Type B pancreatic cell (in vitro differentiated cells): ENCODE results near the gene TMEM167A. TPM values are rescaled to one million over a fixed set of nuclear protein-coding genes. Genes with fewer than 3 reads are reported as not detected.
A peak's percentile ranks its signal among the peaks of the same experiment; 100 is the strongest.

ENCODE experiments used
- DNase-seq: peaks from one replicate; pipeline ENCODE4 v3.0.0; 2021; ENCODE audit warnings: mixed read lengths; ENCODE audit not compliant: unreplicated experiment; ENCODE audit errors: extremely low spot score
- H3K27ac Mint-ChIP-seq: 2 replicates; pipeline ENCODE4 v1.8.0; 2021; ENCODE audit warnings: mild to moderate bottlenecking, mixed read lengths
- H3K27me3 Mint-ChIP-seq: 2 replicates; pipeline ENCODE4 v1.8.0; 2021; ENCODE audit warnings: mixed read lengths
- H3K36me3 Mint-ChIP-seq: 2 replicates; pipeline ENCODE4 v1.8.0; 2021; ENCODE audit warnings: mixed read lengths
- H3K4me1 Mint-ChIP-seq: one replicate; pipeline ENCODE4 v1.8.0; 2021; ENCODE audit warnings: mixed read lengths; ENCODE audit not compliant: unreplicated experiment
- H3K4me3 Mint-ChIP-seq: 2 replicates; pipeline ENCODE4 v1.8.0; 2021; ENCODE audit warnings: mild to moderate bottlenecking, mixed read lengths
- H3K9me3 Mint-ChIP-seq: 2 replicates; pipeline ENCODE4 v1.8.0; 2021; ENCODE audit warnings: mixed read lengths
- total RNA-seq: library from RNA; stranded (reverse); gene quantifications from 2 replicates; pipeline ENCODE4 v1.2.1, GENCODE V29; 2021; ENCODE audit warnings: low replicate concordance
- TF ChIP-seq, protein P1 (sequence below): fragments of 200-600 bp; sonication (generic); conservative IDR thresholded peaks from 2 replicates; pipeline ENCODE4 v1.5.0; 2021; ENCODE audit warnings: antibody characterized with exemption, mild to moderate bottlenecking

TMEM167A gene
- total RNA-seq, 1 donor from 2014 or later, result 107 TPM

DNA sequence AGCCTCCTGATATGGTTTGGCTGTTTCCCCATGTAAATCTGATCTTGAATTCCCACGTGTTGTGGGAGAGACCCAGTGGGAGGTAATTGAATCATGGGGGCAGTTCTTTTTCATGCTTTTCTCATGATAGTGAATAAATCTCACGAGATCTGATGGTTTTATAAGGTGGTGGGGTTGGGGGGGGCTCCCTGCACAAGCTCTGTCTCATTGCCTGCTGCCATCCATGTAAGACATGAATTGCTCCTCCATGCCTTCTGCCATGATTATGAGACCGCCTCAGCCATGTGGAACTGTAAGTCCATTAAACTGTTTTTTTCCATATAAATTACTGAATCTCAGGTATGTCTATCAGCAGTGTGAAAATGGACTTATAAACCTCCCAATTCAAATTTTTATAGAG, 13.0 kb upstream of the TMEM167A start:
- no peaks in the 10 kb centered on the region for H3K27me3 Mint-ChIP-seq

GRCh38 chr5:83085106-83085505, 7.9 kb upstream of the TMEM167A start:
- Mint-ChIP-seq H3K27me3 (no peaks in the 10 kb centered on the region), H3K27ac (no peak overlapping the region), H3K36me3 (no peaks in the 10 kb centered on the region), H3K4me1 (no peaks in the 10 kb centered on the region), H3K4me3 (no peak overlapping the region), H3K9me3 (peaks cover 5% of the 10 kb centered on the region)
- TF ChIP-seq, protein P1, sequence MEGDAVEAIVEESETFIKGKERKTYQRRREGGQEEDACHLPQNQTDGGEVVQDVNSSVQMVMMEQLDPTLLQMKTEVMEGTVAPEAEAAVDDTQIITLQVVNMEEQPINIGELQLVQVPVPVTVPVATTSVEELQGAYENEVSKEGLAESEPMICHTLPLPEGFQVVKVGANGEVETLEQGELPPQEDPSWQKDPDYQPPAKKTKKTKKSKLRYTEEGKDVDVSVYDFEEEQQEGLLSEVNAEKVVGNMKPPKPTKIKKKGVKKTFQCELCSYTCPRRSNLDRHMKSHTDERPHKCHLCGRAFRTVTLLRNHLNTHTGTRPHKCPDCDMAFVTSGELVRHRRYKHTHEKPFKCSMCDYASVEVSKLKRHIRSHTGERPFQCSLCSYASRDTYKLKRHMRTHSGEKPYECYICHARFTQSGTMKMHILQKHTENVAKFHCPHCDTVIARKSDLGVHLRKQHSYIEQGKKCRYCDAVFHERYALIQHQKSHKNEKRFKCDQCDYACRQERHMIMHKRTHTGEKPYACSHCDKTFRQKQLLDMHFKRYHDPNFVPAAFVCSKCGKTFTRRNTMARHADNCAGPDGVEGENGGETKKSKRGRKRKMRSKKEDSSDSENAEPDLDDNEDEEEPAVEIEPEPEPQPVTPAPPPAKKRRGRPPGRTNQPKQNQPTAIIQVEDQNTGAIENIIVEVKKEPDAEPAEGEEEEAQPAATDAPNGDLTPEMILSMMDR, result no peak
- DNase-seq, result no peak

More for the DNA sequence above, 13.0 kb upstream of the TMEM167A start:
- DNase-seq, result no peak
- TF ChIP-seq, protein P1, result no peak
- no peak overlapping the region for H3K4me3 Mint-ChIP-seq
- no peak overlapping the region for H3K27ac Mint-ChIP-seq
- H3K4me1 Mint-ChIP-seq, result no peaks in the 10 kb centered on the region
- H3K36me3 Mint-ChIP-seq, result peaks cover 20% of the 10 kb centered on the region
- H3K9me3 Mint-ChIP-seq, result peaks cover 29% of the 10 kb centered on the region

GRCh38 chr5:83084336-83084735, 7.1 kb upstream of the TMEM167A start:
- TF ChIP-seq, protein P1, result no peak
- H3K4me1 Mint-ChIP-seq, result no peaks in the 10 kb centered on the region
- no peak overlapping the region for H3K27ac Mint-ChIP-seq
- no peaks in the 10 kb centered on the region for H3K36me3 Mint-ChIP-seq
- no peak overlapping the region for H3K4me3 Mint-ChIP-seq
- DNase-seq, result no peak
- no peaks in the 10 kb centered on the region for H3K27me3 Mint-ChIP-seq
- H3K9me3 Mint-ChIP-seq, result peaks cover 4% of the 10 kb centered on the region

- Mint-ChIP-seq H3K27ac (no peak overlapping the region), H3K4me3 (no peak overlapping the region), H3K4me1 (peaks cover 9% of the 10 kb centered on the region), H3K36me3 (no peaks in the 10 kb centered on the region), H3K9me3 (peaks cover 4% of the 10 kb centered on the region), H3K27me3 (no peaks in the 10 kb centered on the region)
- DNase-seq, result no peak
- TF ChIP-seq, protein P1, result no peak
Measured at GRCh38 chr5:83082750-83083149, 5.6 kb upstream of the TMEM167A start.

GRCh38 chr5:83077662-83078261, 568 bp upstream of the TMEM167A start:
- DNase-seq, result no peak
- H3K27ac Mint-ChIP-seq, result peak overlapping the region; percentile 96

More at GRCh38 chr5:83077662-83078261, 568 bp upstream of the TMEM167A start:
- H3K4me1 Mint-ChIP-seq, result peaks cover 30% of the 10 kb centered on the region
- no peaks in the 10 kb centered on the region for H3K27me3 Mint-ChIP-seq
- peaks cover 2% of the 10 kb centered on the region for H3K9me3 Mint-ChIP-seq
- H3K36me3 Mint-ChIP-seq, result peaks cover 19% of the 10 kb centered on the region
- peak overlapping the region; percentile 99 for H3K4me3 Mint-ChIP-seq
- TF ChIP-seq, protein P1, result no peak
